CD4-positive, alpha-beta T cell treated with Interleukin-15 for 4 hours (primary cell): ENCODE data around the gene PKP2.

Experiments used
- DNase-seq: peaks from one replicate; pipeline ENCODE4 v3.0.0-alpha.2; 2020; ENCODE audit warnings: low spot score

The PKP2 gene

DNA sequence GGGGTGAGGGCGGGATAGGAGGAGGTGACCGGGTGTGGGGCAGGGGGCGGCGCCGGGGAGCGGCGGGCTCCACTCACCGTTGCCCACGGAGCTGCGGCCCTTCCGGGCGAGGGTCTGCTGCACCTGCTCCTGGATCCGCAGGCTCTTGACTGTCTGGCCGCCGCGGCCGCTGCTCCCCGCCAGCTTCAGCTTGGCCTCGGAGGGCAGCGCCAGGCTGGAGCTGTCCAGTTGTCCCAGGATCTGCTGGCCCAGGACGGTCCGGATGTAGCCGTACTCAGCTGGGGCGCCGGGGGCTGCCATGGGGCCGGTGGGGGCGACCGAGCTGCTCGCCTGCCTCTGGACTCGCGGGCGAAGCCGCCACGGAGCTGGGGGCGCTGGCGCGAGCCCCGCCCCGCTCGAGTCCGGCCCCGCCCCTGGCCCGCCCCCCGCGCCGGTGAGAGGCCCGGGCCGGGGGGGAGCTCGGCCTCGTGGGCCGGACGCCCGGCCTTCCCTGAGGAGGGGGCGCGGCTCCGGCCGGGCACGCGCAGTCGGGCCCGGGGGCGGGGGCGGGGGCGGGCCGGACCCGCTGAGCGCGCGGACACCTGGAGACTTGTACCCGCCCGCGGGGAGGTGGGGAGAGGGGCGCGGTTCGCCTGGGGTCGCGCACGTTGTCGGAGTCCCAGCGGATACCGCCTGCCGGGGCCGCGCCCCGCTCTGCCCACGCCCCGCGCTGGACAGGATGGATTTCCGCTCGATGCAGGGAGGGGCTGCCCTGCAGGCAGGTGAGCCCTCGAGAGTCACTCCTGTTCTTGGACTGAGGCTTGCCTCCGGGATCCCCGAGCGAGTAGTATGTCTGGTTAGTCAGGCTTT is at the start of gene PKP2:
Gene PKP2 (minus strand): TSS at position 346 of the 849 bp plus-strand sequence. CDS start 46 bp downstream, at position 300.
- DNase-seq = no peak

DNA sequence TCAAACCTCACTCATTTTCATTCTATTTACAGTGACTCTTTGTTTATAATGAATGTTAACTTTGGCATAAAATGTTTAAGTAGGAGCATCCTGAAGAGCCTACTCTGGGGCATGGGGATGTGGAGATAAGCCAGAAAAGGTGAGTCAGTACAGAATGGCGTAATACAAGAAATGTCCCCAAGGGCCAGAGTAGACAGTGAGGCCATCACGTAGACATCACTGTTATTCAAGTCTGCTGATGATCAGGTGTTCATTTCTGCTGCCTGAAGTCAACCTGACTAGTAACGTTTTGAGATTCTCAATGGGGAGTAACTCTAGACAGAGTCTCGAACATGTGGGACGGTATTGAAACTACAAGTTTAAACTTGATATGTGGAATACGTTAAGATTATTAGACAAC is 47.6 kb upstream of the PKP2 start:
- no peak for DNase-seq

DNA sequence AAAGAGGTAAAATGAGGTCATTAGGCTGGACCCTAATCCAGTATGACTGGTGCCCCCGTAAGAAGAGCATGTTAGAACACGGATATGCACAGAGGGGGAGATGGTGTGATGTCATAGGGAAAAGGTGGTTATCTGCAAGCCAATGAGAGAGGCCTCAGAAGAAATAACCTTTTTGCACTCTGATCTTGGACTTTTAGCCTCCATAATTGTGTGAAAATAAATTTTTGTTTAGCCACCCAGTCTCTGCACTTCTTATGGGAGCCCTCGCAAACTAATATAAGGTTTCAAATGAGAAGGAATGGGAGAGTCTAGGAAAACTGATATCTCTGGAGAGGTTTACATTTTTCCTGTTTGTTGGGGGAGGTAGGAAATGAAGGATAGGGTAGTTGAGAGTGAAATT is 43.2 kb upstream of the PKP2 start:
- no peak for DNase-seq

DNA sequence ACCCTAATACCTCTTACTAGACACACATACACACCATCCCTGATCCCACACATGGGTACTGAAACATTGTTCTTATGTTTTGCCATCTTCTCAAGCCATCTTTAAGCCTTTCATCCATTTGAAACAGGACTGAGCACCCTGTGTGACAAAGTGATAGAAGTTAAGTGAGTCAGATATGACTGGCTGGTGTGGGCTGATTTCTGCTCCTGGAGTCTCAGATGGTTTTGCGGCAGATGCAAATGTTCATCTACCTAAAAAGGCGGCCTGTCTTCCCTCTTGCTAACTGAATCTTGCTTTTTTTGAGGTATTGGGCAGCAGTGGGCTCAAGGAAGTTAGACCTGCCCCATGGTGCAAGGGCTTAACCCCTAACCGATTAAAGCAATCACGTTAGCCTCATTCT is 30.4 kb upstream of the PKP2 start:
- DNase-seq = no peak

DNA sequence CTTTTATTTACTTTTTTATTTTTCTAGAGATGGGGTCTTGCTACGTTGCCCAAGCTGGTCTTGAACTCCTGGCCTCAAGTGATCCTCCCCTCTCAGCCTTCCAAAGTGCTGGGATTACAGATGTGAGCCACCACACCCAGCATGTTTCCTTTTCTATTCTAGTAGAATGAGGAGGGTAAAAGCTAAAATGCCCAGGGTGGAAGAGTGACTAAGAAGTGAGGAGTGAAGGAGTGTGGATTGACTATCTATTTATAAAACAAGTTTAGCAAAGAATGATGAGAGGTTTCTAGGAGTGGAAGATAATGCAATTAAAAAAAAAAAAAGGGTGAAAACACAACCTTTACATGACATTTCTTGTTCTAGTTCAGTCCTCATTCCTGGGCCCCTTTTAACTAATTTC is 29.8 kb upstream of the PKP2 start:
- no peak for DNase-seq

DNA sequence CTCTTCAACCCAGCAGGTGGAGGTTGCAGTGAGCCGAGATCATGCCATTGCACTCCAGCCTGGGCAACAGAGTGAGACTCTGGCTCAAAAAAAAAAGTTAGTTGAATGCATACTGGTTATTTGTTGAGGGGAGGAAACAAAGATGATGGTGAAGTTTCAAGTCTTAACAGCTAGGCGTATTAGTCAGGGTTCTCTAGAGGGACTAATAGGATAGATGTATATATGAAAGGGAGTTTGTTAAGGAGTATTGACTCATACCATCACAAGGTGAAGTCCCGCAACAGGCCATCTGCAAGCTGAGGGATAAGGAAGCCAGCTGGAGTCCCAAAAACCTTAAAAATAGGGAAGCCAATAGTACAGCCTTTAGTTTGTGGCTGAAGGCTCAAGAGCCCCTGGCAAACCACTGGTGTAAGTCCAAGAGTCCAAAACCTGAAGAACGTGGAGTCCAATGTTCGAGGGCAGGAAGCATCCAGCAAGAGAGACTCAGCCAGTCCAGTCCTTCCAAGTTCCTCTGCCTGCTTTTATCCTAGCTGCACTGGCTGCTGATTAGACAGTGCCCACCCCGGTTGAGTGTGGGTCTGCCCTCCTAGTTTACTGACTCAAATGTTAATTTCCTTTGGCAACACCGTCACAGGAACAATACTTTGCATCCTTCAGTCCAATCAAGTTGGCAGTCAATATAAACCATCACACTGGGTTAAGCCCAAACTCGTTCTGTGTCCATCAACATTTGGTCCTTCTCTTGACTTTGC is 26.1 kb upstream of the PKP2 start:
- DNase-seq = no peak

DNA sequence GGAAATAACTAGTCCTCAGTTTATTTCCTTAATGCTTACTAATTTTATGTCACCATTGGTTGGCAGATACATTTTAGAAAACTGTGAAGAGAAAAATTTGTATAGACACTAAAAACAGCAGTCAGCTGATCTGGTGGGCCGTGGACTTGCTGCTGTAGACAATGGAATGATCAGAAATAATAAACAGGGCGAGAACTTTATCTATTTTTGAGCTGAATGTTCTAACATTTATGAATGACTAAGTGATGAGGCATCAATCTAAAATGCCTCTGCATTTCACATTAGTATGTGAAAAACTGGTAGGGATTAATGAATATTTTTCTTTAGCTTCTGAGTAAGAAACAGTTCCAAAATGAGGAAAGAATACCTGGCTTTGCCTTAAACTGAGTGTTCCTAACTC is 24.8 kb upstream of the PKP2 start:
- no peak for DNase-seq

DNA sequence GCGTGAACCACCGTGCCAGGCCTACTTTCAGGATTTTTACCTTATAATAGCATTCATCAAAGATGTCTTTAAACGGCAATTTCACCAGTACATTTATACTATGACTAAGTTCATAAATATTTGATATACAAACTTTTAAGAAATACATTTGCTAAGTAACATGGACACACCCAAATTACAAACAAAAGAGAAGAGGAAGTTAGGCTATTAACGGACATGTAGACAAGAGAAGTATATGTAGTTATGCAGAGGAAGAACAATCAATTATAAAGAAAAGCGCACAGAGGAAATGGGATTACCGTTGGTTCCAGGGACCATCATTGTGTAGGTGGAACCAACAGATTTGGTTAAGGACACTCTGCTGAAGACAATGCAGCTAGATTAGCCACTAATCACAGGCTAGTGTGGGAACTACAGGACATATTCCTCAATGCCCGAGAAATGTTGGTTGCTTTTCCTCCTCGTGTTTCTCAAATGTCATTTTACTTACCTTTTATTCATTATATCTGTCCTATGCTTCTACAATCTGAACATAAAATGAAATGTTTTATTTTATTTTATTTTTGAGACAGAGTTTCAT is 24.0 kb upstream of the PKP2 start:
- no peak for DNase-seq

DNA sequence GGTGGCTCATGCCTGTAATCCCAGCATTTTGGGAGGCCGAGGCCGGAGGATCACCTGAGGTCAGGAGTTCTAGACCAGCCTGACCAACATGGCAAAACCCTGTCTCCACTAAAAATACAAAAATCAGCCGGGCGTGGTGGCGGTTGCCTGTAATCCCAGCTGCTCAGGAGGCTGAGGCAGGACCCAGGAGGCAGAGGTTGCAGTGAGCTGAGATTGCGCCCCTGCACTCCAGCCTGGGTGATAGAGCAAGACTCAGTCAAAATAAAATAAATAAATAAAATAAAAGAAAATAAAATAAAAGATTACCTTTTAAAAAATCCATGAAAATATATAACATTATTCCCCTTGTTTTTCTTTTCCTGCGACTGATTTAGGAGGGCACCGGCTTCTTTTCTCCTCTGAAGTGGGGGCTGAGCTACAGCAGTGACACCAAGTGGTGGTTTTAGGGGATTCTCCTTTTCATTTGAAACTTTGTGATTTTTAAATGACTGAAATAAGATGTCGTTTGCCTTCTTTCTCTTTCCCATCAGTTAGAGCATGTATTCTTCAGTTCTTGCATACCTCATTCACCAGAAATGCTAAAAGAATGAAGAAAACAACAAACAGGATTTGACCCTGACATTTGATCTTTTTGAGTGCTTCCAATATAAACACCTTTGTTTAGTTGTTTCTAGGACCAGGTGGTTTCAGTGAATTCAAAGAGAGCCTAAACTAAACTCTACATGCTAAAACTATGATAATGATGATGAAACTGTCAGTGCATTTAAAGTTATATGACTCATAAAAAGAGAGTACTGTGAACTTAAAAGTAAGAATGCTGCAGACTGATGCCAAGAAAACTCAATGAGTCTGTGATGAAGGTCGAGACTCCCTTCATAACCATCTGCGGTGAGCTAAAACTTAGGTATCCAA is 22.6 kb upstream of the PKP2 start:
- no peak for DNase-seq

DNA sequence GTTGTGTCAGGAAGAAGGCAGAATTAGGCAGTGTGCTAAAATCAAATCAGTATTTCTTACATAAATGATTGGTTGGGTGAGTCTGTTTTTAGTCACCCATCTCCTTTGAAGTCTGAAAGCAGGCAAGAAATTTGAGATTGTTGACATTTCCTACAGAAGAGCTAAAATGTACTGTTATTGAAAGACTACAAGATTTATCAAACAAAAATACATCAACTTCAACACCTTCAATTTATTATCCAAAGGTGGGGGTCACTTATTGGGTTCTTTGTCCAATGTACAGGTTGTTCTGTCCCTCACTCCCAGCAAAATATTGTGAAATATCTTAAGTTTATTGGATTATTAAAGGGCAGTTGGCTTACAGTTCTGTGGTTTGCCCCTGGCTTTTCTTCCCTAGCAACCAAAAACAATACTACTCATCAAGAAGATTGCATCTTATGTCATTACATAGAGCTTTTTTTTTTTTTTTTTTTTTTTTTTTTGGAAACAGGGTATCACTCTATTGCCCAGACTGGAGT is 20.6 kb upstream of the PKP2 start:
- DNase-seq = no peak

DNA sequence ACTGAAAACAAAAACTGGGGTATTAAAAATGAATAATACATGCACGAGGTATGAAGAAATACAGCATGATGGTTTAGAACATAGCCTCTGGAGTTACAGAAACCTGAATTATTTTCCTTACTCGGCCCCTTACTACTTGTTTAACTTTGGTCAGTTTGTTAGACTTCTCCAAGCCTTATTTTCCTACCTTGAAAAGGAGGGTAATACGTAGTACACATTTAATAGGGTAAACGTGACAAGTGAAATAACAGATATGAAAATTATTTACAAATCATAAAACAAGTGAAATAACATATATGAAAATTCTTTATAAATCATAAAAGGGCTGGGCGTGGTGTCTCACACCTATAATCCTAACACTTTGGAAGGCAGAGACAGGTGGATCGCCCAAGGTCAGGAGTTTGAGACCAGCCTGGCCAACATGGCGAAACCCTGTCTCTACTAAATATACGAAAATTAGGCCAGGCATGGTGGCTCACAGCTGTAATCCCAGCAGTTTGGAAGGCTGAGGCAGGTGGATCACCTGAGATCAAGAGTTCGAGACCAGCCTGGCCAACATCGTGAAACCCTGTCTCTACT is 11.4 kb upstream of the PKP2 start:
- no peak for DNase-seq

DNA sequence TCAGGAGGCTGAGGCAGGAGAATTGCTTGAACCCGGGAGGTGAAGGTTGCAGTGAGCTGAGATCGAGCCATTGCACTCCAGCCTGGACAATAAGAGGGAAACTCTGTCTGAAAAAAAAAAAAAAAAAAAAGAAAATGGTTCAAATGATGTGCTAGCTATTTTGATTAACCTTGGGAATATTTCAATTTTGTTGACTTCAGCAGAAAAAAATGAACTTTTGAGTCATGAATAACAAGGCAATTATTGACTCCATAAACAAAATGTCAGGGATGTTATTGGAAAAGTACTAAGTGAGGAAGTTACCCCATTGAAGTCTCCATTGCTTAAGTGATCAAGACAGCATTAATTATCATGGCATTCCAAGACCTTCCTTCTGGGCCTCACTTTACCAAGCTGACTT is 10.6 kb upstream of the PKP2 start:
- no peak for DNase-seq

DNA sequence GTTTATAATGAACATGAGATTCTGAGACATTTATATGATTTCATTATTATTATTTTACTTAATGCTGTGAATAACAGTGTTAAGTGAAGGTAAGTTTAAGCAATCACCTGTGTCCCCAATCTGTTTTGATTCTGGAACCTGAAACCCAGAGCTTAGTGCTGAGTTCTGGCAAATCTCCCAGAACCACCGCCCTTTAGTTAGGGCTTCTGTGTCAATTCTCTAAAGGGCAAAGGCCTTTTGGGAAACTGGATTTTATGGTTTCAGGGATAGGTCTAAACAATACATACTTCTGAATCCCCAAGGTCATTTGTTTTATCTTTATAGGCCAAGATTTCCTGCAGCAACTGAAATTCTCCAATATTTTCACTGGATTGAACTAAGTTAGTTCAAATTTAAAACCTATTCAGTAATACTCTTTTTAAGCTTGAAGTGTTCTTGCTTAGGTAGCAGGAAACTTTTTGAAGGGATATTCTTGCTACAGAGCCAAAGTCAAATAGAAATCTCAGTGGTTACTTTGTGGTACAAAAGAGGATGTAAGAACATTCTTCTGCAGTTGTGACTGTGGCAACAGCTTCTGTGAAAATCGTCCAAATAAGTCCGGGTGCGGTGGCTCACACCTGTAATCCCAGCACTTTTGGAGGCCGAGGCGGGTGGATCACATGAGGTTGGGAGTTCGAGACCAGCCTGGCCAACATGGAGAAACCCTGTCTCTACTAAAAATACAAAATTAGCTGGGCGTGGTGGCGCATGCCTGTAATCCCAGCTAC is 10.0 kb upstream of the PKP2 start:
- no peak for DNase-seq

DNA sequence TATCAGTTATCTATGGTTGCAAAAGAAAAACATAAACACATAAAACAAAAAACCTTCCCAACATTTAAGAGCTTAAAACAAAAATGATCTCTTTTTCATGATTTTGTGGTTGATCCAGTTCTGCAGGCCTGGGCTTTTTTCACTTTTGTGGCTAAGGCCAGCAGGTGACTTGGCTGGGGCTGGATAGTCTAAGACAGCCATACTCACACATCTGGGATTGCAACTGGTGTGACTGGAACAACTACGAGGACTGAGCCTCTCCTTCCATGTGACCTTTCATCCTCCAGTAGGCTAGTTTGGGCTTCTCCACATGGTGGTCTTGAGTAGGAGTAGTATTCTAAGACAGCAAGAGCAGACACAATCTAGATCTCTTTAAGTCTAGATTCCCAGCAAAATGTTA is 7.2 kb upstream of the PKP2 start:
- DNase-seq = no peak

DNA sequence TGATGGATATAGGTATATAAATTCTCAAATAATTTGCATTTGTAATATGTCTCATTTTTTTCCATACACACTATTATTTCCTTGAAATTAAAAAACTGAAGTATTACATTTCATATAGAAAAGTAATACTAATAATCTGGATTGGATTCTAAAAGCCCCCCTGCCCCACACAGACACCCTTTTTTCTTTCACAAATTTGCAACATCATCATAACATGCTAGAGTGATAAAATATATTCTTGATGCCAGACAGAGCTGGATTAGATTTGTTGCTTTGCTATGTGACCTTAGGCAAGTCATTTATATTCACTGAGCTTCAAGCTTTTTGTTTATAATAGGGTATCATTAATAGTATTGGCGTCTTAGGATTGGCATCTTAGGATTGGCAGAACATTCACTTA is 6.7 kb upstream of the PKP2 start:
- no peak for DNase-seq

DNA sequence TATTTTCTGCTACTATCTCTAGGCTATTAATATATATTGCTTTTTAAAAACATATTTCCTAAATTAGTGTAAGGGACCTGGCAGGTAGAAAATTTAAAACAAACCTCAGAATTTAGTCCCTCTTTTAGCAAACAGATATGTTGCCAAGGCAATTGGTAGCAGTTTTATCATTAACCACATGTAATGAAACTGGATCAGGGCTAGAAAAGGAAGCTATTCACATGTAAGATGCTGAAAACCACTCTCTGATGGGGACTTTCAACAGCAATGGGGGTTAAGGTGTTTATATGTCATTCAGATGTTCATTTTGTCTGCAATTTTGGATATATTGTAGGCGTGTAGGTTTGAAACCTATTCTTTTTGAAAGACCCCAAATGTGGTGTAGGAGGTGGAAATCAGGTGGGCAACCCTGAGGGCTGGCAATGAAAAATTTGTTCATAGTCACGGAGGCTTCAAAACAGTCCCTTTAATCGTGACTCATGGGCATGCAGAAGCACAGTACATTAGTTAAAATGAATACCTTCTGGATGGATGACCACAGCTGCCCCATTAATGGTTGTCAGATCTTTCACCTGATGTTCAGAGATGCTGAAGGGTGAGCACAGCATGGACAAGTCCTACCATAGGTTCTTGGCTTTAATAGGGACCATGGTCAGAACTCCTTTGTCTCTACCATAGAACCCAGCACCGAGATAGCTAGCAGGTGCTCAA is 5.9 kb upstream of the PKP2 start:
- DNase-seq = no peak

DNA sequence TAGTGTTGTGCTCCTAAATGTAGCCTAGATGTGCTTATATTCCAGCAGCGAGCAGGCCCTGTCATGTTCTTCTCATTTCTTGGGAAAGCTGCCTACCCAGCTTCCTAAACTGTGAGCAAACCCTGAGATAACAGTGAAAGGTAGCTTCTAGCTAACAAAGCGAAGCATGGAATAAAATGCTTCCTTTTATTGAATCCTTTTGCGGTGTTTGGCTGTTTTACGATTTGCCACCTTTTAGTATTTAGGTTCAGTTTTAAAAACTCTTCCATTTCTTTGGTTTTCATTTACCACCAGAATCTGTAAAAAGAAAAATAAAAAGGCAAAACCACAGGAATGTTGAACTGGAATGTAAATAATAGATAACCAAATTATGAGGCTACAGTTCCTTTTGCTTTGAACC is 5.0 kb upstream of the PKP2 start:
- no peak for DNase-seq

DNA sequence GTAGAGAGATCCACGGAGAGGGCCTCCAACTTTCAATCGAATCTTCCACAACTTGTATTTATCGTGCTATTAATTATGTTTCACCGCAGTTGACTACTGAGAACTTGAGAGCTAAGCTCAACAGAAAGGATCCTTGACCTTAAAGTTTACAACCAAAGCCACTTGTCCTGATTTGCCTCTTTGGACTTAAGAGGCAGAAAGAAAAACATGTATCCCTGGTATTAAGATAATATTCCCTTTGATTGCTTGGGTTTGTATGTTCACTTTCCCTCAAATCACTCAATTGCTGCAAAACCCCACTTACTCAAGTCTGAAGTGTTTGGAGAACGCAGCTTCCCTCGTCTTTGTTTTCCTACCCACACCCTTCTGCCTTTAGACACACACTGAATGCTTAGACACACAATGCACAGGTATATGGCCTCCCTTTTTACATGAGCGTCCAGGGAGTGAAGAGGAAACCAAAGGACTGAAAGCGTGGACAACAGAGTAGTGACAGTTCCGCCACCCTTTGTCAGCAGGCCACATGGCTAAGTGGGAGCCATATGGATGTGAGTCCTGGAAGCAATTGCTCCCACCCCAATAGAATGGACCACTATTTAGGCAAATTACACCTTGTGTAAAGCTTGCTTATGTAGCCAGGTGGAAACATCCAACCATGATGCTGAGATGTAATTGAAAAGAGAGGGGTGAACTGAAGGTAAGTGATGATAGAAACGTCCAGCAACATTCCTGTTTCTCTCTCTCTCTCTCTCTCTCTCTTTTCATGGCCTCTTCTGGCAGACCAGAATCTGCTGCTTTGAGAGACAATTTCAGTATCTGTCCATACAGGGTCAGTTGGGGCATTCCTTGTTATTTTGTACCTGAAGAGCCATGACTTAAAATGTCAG is 1.4 kb upstream of the PKP2 start:
- DNase-seq = no peak

DNA sequence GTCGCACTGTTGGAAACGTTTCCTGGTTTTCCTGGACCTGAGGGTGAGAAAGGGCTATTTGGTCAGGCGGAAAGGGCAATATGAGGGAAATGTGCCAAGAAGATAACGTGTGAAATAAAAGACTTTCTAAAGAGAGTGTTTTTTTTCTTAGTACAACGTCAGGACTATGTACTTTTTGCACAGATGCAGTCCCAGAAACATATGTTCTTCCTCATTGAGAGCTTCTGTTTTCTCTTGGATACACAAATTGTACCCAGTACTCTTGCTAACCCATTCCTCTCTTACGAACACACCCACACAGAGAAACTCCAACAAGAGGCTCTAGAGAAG is 669 bp upstream of the PKP2 start:
- DNase-seq = no peak
